ENCODE data around the gene MADCAM1. TPM values are rescaled to one million over a fixed set of nuclear protein-coding genes. Genes with fewer than 3 reads are reported as not detected.

Gene MADCAM1
- total RNA-seq = 0.16 and 0.36 TPM in 2 replicates

GRCh38 chr19:496112-496665 lies at the start of gene MADCAM1:
TSS of gene MADCAM1 (plus strand) at chr19:496486. CDS start at chr19:496500, 14 bp downstream.

GRCh38 chr19:460877-461720 lies 35.2 kb upstream of the MADCAM1 start, which contains the start of gene SHC2:
TSS of gene SHC2 (minus strand) at chr19:461033. CDS start at chr19:460996, 37 bp downstream.

GRCh38 chr19:507286-508203 lies 11.3 kb downstream of the MADCAM1 start, which contains the start of gene TPGS1:
TSS of gene TPGS1 (plus strand) at chr19:507497. CDS start at chr19:507507, 10 bp downstream.

GRCh38 chr19:531753-532560 lies 35.7 kb downstream of the MADCAM1 start, which contains the start of gene CDC34:
TSS of gene CDC34 (plus strand) at chr19:531760. CDS start at chr19:531932, 172 bp downstream.

GRCh38 chr19:543910-544608 lies 47.8 kb downstream of the MADCAM1 start, which contains the start of gene GZMM:
TSS of gene GZMM (plus strand) at chr19:544053. CDS start at chr19:544072, 19 bp downstream.

Small RNA genes lying within 50 kb of the gene (small RNA-seq; reads per million reads assigned to genes)
- not detected for gene RNA5SP462

Other genes starting within 250 kb of the MADCAM1 start
- 3.8 and 14.8 TPM in 2 replicates for gene PLPP2, start 205.1 kb upstream of the MADCAM1 start, total RNA-seq
- 13.8 and 21.0 TPM in 2 replicates for gene MIER2, start 151.7 kb upstream of the MADCAM1 start, total RNA-seq
- gene C2CD4C, start 87.3 kb upstream of the MADCAM1 start, total RNA-seq = under 0.01 and 0.12 TPM in 2 replicates
- gene SHC2, start 35.5 kb upstream of the MADCAM1 start, total RNA-seq = 0.12 and 1.1 TPM in 2 replicates
- 43.0 and 61.0 TPM in 2 replicates for gene TPGS1, start 11.0 kb downstream of the MADCAM1 start, total RNA-seq
- 48.2 and 51.9 TPM in 2 replicates for gene CDC34, start 35.3 kb downstream of the MADCAM1 start, total RNA-seq
- not detected in 2 replicates for gene GZMM, start 47.6 kb downstream of the MADCAM1 start, total RNA-seq
- gene BSG, start 76.1 kb downstream of the MADCAM1 start, total RNA-seq = 327 and 392 TPM in 2 replicates
- 2.4 and 2.9 TPM in 2 replicates for gene HCN2, start 93.4 kb downstream of the MADCAM1 start, total RNA-seq
- gene POLRMT, start 137.1 kb downstream of the MADCAM1 start, total RNA-seq = 20.8 and 27.9 TPM in 2 replicates
- 0.16 TPM in 1 of 2 replicates, not detected in the other for gene FGF22, start 143.4 kb downstream of the MADCAM1 start, total RNA-seq
- 38.9 and 46.4 TPM in 2 replicates for gene RNF126, start 166.7 kb downstream of the MADCAM1 start, total RNA-seq
- 34.2 and 42.5 TPM in 2 replicates for gene FSTL3, start 179.9 kb downstream of the MADCAM1 start, total RNA-seq
- not detected in 2 replicates for gene PRSS57, start 199.0 kb downstream of the MADCAM1 start, total RNA-seq
- gene PALM, start 212.4 kb downstream of the MADCAM1 start, total RNA-seq = 0.73 and 0.97 TPM in 2 replicates